SU-DHL-6 (cell line): Measurements from ENCODE around the gene ZNF22.

Source experiments
- CTCF ChIP-seq: fragments of 200-600 bp; sonication (generic); IDR thresholded peaks from one replicate; pipeline ENCODE4 v1.5.1; 2017; ENCODE audit warnings: antibody characterized with exemption, mild to moderate bottlenecking, low read length, moderate library complexity; ENCODE audit not compliant: insufficient read depth, poor library complexity, severe bottlenecking
- EZH2phosphoT487 ChIP-seq: fragments of 200-600 bp; sonication (generic), shearing (Covaris generic); conservative IDR thresholded peaks from 2 replicates; pipeline ENCODE4 v1.6.1; 2018; ENCODE audit warnings: mild to moderate bottlenecking, antibody characterized with exemption, low read length, moderate library complexity, mixed read lengths

DNA sequence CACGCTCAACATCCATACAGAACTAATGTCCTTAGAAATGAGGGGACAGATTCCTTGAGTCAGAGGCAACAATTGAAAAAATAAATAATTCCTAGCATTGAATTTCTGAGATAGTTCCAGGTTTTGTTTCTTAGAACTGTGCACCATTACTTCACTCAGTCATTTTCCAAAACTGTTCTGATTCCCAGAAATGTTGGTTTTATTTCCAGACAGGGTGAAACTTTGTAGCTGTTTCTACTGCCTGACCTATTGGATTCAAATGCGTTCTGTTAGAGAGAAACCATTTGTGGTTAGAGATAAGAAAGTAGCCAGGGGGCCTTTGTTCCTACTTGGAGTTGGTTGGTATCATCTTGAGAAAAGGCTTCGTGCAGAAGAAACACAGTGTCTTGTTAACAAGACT is 14.1 kb upstream of the ZNF22 start:
- no peak for TF ChIP-seq CTCF
- no peak for TF ChIP-seq EZH2phosphoT487
